NCI-H345 treated with DMSO at 0.1 percent for 48 hours (cell line): ENCODE results near the gene SDHAF1.

Experiments used
- DNase-seq: peaks from one replicate; lab custom pipeline; 2025; ENCODE audit not compliant: unreplicated experiment; lab: John Stamatoyannopoulos, UW

SDHAF1 gene

DNA sequence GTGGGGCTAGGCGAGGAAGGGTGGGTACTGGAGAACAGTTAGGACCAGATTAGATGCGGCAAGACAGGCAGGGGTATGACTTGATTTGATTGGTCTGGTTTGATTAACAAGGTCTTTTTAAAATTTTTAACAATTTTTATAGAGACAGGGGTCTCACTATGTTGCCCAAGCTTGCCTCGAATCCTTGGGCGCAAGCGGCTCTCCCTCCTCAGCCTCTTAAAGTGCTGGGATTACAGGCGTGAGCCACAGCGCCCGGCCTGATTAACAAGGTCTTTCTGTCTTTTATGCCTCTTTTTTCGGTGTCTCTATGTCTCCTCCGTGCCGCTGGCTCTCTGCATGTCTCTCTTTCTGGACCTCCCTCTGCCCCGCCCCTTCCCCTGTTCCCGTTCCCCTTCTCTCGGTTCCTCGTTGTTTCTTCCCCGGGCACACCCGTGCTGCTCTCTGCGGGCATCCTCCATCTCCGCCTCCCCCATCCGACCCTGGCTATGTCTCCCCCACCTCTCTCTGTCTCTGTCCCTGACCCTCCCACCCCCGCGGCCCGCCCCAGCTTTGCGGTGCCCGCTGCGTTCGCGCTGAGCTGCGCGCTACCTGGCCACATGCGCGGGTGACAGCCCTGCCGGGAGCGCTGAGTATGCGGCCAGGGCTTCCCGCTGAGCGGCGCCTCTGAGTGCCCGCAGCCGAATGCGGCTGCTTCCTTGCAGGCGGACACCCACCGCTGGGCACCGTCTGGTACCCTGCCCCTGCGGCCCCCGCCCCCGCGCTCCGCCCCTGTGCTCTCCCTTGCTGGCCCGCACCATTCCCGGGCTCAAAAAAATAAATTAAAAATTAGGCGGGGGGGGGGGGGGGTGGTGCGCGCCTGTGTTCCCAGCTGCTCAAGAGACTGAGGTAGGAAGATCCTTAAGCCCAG is 8.1 kb upstream of the SDHAF1 start:
- DNase-seq, result peak; percentile 86

DNA sequence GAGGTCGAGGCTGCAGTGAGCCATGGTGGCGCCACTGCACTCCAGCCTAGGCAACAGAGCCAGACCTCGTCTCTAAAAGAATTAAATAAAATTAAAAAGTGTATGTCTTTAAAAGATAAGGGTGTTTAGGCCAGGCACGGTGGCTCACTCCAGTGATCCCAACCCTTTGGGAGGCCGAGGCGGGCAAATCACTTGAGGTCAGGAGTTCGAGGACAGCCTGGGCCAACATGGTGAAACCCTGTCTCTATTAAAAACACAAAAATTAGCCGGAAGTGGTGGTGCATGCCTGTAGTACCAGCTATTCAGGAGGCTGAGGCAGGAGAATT is 7.5 kb upstream of the SDHAF1 start:
- no peak for DNase-seq

- DNase-seq, result no peak
Measured at GRCh38 chr19:35988824-35989223, 6.2 kb upstream of the SDHAF1 start.

DNA sequence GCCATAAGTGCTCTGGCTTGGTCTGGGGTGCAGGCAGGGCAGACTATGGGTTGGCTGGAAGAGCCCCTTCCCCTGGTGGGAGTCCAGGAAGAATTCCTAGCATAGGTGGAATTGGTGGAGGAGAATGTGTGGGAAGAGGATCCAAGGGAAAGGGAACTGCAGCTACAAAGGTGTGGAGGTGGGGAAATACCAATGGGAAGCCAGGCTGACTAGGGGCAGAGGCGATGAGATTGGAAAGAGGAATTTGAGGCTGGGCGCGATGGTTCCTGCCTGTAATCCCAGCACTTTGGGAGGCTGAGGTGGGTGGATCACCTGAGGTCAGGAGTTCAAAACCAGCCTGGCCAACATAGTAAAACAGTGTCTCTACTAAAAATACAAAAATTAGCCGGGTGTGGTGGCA is 4.8 kb upstream of the SDHAF1 start:
- DNase-seq, result no peak

- no peak for DNase-seq
Measured at GRCh38 chr19:35990771-35991730, 3.9 kb upstream of the SDHAF1 start.

- DNase-seq, result no peak
Measured at GRCh38 chr19:35991731-35992450, 3.1 kb upstream of the SDHAF1 start.

DNA sequence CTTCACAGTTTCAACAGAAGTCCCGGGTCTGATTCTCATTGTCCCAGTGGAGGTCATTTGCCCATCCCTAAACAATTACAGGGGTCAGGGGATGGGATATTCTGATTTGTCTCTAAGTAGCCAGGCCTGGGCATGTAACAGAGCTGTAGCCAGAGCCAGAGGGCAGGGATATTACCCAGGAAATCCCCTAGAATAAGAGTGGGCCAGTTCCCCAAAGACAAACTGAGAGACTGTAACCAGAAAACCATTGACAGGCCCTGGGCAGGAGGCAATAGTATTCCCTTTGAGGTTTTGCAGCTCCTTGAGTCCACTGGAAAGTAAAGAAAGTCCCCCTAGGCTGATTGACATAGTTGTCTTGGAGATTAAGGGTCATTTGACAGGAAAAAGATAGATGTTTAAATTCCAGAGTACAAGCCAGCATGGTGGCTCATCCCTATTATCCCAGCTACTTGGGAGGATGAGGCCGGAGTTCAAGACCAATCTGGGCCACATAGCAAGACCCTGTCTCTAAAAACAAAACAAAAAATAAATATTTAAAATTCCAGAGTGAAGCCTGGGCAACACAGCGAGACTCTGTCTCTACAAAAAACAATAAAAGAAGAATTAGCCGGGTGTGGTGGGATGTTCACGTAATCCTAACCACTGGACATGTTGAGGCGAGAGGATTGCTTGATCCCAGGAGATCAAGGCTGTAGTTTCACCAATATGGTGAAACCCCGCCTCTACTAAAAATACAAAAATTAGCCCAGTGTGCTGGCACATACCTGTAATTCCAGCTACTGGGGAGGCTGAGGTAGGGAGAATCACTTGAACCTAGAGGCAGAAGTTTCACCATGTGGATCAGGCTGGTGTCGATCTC is 1.9 kb upstream of the SDHAF1 start:
- no peak for DNase-seq

DNA sequence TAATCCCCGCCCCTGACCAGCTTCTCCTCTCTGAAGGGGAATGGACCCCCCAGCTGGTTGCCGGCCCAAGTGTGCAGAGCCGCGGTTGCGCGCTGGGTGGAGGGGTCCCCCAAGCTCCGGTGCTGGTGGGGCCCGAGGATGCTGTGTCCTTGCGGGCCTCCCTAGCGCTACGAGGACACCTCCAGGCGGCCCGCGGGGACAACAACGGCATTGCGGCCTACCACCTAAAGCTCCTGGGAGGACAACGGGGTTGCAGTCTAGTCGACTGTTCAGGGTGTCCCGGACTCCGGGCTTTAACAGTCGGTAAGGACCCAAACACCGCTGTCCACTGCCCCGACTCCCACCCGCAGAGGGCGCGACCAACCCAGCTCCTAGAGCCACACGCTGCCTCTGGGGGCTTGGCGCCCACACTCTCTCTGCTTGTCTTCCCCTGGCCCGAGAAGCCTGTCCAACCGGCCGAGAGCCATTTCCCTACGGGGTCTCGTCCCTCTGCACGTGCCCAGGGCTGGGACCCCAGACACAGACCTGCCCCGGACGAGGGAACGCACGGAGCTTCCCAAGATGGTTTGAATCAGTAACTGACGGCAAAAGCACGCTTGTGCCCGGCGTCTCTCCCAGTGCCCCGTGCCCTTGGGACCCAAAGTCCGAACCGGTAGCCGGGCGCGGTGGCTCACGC is 927 bp upstream of the SDHAF1 start:
- no peak for DNase-seq

GRCh38 chr19:35996777-35997176 is 1.8 kb downstream of the SDHAF1 start:
- DNase-seq, result no peak

- no peak for DNase-seq
Measured at GRCh38 chr19:36001605-36002004, 6.6 kb downstream of the SDHAF1 start.

GRCh38 chr19:36003284-36003683 is 8.3 kb downstream of the SDHAF1 start:
- no peak for DNase-seq

DNA sequence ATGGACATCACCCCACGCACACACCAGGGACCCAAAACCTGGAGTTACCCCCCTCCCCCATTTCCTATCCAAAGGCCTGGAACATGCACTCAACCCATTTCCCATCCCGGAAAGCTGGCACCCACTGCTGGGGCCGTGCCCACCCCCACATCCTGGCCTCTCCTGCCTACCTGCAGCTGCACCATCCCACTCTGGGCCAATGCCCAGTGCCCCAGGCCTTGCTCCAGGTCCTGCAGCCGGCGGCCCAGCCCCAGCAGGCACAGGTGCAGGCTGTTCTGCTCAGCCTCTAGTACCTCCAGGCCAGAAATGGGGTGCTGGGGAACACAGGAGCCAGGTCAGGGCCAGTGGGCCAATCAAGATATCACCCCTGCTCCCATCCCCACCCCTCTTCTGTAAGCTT is 12.0 kb downstream of the SDHAF1 start:
- no peak for DNase-seq

DNA sequence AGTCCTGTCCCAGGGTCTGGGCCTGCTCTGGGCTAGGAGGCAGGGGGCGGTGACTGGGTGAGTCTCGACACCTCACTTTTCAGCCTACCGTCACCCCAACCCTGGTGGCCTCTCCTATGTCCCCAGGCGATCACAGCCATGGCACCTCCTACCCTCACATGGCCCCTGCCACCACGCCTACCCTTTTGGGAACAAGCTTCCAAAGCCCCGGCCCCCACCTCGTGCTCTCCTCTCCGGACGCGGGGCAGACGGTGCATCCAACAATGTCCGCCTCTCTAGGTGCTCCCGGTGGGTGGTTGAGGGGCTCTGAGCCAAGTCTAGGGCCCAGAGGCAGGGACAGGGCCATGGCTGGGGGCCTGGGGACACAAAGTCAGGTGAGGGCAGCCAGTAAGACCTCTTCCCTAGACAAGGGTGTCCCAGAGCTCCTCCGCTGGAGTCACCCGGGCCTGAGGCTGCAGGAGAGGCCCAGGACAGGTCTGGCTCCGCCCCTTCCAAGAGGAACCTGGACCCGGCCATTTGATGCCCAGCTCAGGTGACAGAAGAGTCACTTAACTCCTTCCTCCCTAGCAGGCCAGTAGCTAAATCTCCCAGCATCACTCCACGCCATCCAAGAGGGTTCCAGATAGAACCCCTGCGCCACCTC is 13.5 kb downstream of the SDHAF1 start, which contains the start of gene SYNE4:
Gene SYNE4, minus strand, starts transcription at position 478 of the 643 bp plus-strand sequence. Its CDS starts 132 bp downstream, at position 346.
- no peak for DNase-seq

DNA sequence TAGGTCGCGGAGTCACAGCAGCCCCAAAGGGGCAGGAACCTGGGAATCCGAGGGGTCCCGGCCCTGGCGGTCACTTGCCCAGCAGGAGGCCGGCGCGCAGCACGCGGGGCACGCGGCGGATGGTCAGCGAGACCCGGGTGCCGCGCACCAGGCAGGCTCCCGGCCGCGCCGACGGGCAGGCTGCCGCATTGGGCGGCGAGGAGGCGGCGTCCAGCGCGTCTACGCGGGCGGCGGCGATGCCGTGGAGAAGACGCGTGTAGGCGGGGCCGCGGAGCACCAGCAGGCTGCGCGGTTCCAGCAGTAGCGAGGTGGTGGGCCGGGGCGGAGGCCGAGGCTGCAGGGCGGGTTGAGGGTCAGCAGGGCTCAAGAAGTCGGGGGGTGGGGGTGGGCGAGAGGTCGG is 14.2 kb downstream of the SDHAF1 start:
- peak; percentile 55 for DNase-seq

DNA sequence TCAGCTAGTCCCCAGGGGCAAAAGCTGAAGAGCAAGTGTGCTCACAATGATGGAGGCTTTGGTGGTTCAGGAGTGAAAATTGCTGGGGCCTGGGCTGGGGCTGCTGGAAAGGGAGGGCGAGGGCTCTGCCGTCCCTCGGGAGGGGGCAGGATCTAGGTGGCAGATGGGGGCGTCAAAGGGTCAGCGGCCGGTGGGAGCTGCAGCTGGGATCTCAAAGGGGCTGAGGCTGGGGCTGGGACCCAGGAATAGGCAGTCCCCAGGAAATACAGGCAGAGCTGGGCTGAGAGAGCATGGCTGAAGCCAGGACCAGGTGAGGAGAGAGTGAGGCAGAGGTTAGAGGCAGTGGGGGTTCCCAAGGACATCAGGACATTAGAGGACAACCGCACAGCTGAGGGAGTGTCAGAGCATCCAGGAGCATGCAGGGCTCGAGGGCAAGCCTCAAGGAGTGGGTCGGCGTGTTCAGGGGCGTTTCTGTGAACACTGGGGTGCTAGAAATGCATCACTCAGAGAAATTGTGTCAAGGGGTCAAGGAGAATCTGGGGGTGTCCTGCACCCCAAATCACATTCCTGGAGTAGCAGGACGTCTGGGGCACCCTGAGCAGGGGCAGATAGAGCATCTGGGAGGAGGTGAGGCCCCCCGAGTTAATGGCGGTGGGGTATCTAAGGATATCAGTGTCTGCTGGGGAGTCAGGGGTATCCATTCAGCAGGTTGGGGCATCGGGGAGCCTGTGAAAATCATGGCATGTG is 14.8 kb downstream of the SDHAF1 start:
- DNase-seq, result no peak

- DNase-seq, result no peak
Measured at GRCh38 chr19:36010402-36010801, 15.4 kb downstream of the SDHAF1 start.

DNA sequence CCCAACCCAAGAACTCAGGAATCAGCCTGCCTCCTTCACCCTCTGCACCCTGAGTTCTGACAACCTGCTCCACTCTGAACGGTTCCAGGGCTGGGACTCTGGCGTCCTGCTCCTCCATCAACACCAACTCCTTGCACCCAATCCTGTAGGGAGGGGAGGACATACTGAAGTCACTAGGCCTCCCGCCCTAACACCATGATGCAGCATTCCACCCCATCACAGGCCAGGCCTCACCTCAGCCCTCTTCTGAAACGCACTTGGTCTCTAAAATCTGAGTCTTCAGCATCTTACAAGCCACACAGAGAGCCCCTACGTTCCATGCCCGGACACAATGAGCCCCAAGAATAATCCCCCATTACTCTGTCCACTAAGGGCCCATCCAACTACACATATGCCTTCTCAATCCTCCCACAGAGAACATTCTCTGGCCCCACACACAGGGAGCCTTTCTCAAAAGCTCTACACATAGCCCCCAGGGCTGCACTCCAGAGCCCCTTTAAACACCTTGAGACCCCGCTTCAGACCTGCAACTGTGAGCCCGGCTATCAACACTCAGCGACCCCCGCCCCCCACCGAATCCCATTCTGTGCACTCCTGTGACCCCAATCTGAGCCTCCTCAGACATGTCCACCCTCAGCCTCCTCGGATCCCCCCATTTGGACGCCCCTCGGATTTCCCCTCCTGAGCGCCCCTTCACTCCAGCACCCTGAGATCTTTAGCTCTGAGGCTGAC is 18.5 kb downstream of the SDHAF1 start:
- no peak for DNase-seq
